ENCODE results near the gene HACL1.

Gene HACL1

GRCh38 chr3:15522016-15522415 lies 79.4 kb downstream of the HACL1 start:
- DNase-seq, result no peak

- DNase-seq, result no peak
Measured at GRCh38 chr3:15521573-15521965, 79.8 kb downstream of the HACL1 start, which contains the start of gene COLQ. Gene COLQ, minus strand, starts transcription at chr3:15521706. Its CDS starts 81 bp downstream, at chr3:15521625.

- DNase-seq, result no peak
Measured at GRCh38 chr3:15520804-15521572, 80.4 kb downstream of the HACL1 start.

- peak; percentile 10 for DNase-seq
Measured at GRCh38 chr3:15520185-15520584, 81.2 kb downstream of the HACL1 start.

GRCh38 chr3:15519096-15519495 lies 82.3 kb downstream of the HACL1 start:
- no peak for DNase-seq

- DNase-seq, result no peak
Measured at GRCh38 chr3:15514663-15515340, 86.6 kb downstream of the HACL1 start.

- DNase-seq, result no peak
Measured at GRCh38 chr3:15513810-15514662, 87.3 kb downstream of the HACL1 start.

- DNase-seq, result no peak
Measured at GRCh38 chr3:15513116-15513515, 88.3 kb downstream of the HACL1 start.

GRCh38 chr3:15512166-15512565 lies 89.2 kb downstream of the HACL1 start:
- DNase-seq, result no peak

- no peak for DNase-seq
Measured at GRCh38 chr3:15511156-15511555, 90.2 kb downstream of the HACL1 start.
